Stomach (tissue), 9 donors: ENCODE data around the gene KLF16. TPM values are rescaled to one million over a fixed set of nuclear protein-coding genes. Genes with fewer than 3 reads are reported as not detected.
"Not testable (repeated sequence)": the region's sequence is repeated elsewhere in the genome, so short reads cannot be mapped to it uniquely, and the experiment has no call there.

Source experiments
- DNase-seq, 2 donors: peaks; one replicate each; pipeline versions ENCODE4 v3.0.0 to v3.0.0-alpha.2; 2013 to 2019
- H3K27ac ChIP-seq, 5 donors: fragments of 200-600 bp in 4 of 5; sonication (generic) in 4 of 5; one replicate each; pipeline ENCODE4 v1.5.1; 2013 to 2019; ENCODE audit warnings: mild to moderate bottlenecking in 1 of 5, moderate library complexity in 1 of 5
- H3K27me3 ChIP-seq, 3 donors: fragments of 200-600 bp; sonication (generic); one replicate each; pipeline ENCODE4 v1.5.1; 2017 to 2019; ENCODE audit warnings: mixed run types in 1 of 3
- H3K36me3 ChIP-seq, 4 donors: fragments of 200-600 bp; sonication (generic); 1 replicate in 3 of 4; 2 replicates in 1 of 4; pipeline ENCODE4 v1.5.1; 2016 to 2019
- H3K4me1 ChIP-seq, 4 donors: fragments of 200-600 bp; sonication (generic); one replicate each; pipeline ENCODE4 v1.5.1; 2016 to 2019
- H3K4me3 ChIP-seq, 4 donors: fragments of 200-600 bp; sonication (generic) in 3 of 4; one replicate each; pipeline ENCODE4 v1.5.1; 2016 to 2019; ENCODE audit warnings: mild to moderate bottlenecking in 1 of 4
- H3K9me3 ChIP-seq, 4 donors: fragments of 200-600 bp; sonication (generic); one replicate each; pipeline ENCODE4 v1.5.1; 2016 to 2019
- EP300 ChIP-seq: sonication (generic); formaldehyde crosslinking; IDR thresholded peaks from one replicate; pipeline ENCODE4 v1.6.1; 2017; ENCODE audit warnings: antibody characterized with exemption
- POLR2A ChIP-seq, 4 donors: fragments of 450-650 bp; IDR thresholded peaks; one replicate each; pipeline ENCODE4 v1.6.1; 2016; ENCODE audit warnings: antibody characterized with exemption in 4 of 4, control low read depth in 2 of 4, mild to moderate bottlenecking in 1 of 4, moderate library complexity in 1 of 4
- POLR2AphosphoS5 ChIP-seq, 3 donors: sonication (generic); formaldehyde crosslinking; IDR thresholded peaks; one replicate each; pipeline ENCODE4 v1.6.1; 2016; ENCODE audit warnings: antibody characterized with exemption in 3 of 3
- WGBS, 5 donors: extraction: QIAGEN DNeasy Blood & Tissue Kit in 3 of 5; methylation state at CpG; one replicate each; pipeline versions ENCODE4 v1.1.5 to v1.1.7; 2013 to 2018; 5-methylcytosine and 5-hydroxymethylcytosine counted together
- intact Hi-C: fragments of 100-400 bp; cut with DNase I; formaldehyde crosslinking; loops from one replicate; pipeline ENCODE4 v1.15.1; 2023; ENCODE audit warnings: low total_unique reads
- polyA plus RNA-seq, 3 donors: library from polyadenylated mRNA; stranded (reverse); fragments of 200-250 nt; gene quantifications; one replicate each; pipeline ENCODE4 v1.2.3, GENCODE V29; 2013
- total RNA-seq, 5 donors: library from RNA; depleted of rRNA; stranded (reverse); fragments of >200 nt; gene quantifications; one replicate each; pipeline versions ENCODE4 v1.1.0 to v1.2.3, GENCODE V29; 2014 to 2016
- TF ChIP-seq, protein P1 (sequence below), 7 experiments: fragments of 450-650 bp in 4 of 7; fragments of 200-600 bp in 3 of 7; sonication (generic) in 3 of 7; IDR thresholded peaks; one replicate each; pipeline ENCODE4 v1.5.1; 2016 to 2019; ENCODE audit warnings: antibody characterized with exemption in 7 of 7, control low read depth in 2 of 7, mild to moderate bottlenecking in 1 of 7
- donor health status: healthy with polysubstance abuse.
- donor health status: Bipolar disorder and iron deficiency.
- donor health status: healthy.

The KLF16 gene
- total and polyA plus RNA-seq, 8 donors, result 3.5 to 31.9 (median 7.6) TPM; not detected in 1

DNA sequence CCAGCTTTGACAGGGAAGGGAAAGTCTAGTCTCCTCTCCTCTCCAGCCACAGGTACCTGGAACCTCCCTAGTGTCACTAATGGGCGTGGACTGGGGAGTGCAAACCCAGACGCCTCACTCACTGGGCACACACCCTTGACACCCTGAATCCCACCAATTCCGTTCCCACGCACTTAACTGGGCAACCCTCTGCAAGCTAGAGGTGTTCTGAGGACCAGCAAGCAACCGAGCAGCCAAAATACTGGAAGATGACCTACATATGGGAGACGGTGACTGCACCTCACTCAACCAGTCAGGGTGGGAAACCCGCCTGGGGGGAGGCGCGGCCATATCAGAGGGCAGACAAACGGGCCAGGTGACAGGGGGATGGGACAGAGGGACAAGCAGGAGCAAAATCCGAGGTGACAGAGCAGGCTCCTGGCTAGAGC lies 20.9 kb upstream of the KLF16 start:
- intact Hi-C loops, result no loop called here
- Histone ChIP-seq H3K9me3 (no peaks in the 10 kb centered on the region), H3K4me3 (peak overlapping the region; percentile 73 to 96 (median 85)), H3K27ac (peak overlapping the region; percentile 84 to 91 (median 87)), H3K4me1 (peaks cover 38 to 55% (median 52%) of the 10 kb centered on the region in 4 donors), H3K36me3 (peaks cover 0 to 13% (median 12%) of the 10 kb centered on the region in 4 donors), H3K27me3 (no peaks in the 10 kb centered on the region)
- 1 to 3% (median 3%) methylated on average over 8 to 11 of the region's 11 CpGs for WGBS, 5 donors
- DNase-seq, result peak in 1 of 2 donors; percentile 53
- no peak for TF ChIP-seq EP300

DNA sequence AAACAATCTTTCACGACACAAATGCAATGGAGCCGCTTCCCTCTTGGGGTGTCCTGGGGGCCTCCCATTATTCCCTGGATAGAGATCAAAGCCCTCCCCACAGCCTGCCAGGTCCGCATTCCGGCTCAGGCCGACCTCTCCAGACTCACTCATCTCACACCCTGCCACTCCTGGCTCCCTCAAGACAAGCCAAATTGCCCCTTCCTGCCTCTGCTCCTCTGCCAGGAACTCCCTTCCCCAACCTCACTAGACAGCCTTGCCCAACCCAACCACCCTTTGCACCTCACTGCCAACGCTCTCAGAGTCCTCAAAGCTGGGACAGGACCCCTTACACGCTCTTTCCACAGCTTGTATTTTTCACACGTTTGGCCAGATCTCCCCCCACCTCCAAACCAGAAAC lies 20.4 kb upstream of the KLF16 start:
- 13 to 32% (median 24%) methylated on average over 8 of the region's 8 CpGs for WGBS, 5 donors
- intact Hi-C loops, result no loop called here
- TF ChIP-seq POLR2AphosphoS5 (IDR thresholded peaks at IDR 0.05) (no peak), POLR2A (IDR thresholded peaks at IDR 0.05) (no peak), EP300 (no peak)
- TF ChIP-seq, protein P1, sequence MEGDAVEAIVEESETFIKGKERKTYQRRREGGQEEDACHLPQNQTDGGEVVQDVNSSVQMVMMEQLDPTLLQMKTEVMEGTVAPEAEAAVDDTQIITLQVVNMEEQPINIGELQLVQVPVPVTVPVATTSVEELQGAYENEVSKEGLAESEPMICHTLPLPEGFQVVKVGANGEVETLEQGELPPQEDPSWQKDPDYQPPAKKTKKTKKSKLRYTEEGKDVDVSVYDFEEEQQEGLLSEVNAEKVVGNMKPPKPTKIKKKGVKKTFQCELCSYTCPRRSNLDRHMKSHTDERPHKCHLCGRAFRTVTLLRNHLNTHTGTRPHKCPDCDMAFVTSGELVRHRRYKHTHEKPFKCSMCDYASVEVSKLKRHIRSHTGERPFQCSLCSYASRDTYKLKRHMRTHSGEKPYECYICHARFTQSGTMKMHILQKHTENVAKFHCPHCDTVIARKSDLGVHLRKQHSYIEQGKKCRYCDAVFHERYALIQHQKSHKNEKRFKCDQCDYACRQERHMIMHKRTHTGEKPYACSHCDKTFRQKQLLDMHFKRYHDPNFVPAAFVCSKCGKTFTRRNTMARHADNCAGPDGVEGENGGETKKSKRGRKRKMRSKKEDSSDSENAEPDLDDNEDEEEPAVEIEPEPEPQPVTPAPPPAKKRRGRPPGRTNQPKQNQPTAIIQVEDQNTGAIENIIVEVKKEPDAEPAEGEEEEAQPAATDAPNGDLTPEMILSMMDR (IDR thresholded peaks at IDR 0.05), result no peak
- no peaks in the 10 kb centered on the region for H3K27me3 ChIP-seq
- DNase-seq, result no peak
- H3K4me3 ChIP-seq, result peak overlapping the region; percentile 73 to 96 (median 85)
- H3K9me3 ChIP-seq, result no peaks in the 10 kb centered on the region
- peaks cover 38 to 55% (median 52%) of the 10 kb centered on the region in 4 donors for H3K4me1 ChIP-seq
- peaks cover 0 to 18% (median 14%) of the 10 kb centered on the region in 4 donors for H3K36me3 ChIP-seq
- peak overlapping the region; percentile 48 to 91 (median 87) for H3K27ac ChIP-seq

DNA sequence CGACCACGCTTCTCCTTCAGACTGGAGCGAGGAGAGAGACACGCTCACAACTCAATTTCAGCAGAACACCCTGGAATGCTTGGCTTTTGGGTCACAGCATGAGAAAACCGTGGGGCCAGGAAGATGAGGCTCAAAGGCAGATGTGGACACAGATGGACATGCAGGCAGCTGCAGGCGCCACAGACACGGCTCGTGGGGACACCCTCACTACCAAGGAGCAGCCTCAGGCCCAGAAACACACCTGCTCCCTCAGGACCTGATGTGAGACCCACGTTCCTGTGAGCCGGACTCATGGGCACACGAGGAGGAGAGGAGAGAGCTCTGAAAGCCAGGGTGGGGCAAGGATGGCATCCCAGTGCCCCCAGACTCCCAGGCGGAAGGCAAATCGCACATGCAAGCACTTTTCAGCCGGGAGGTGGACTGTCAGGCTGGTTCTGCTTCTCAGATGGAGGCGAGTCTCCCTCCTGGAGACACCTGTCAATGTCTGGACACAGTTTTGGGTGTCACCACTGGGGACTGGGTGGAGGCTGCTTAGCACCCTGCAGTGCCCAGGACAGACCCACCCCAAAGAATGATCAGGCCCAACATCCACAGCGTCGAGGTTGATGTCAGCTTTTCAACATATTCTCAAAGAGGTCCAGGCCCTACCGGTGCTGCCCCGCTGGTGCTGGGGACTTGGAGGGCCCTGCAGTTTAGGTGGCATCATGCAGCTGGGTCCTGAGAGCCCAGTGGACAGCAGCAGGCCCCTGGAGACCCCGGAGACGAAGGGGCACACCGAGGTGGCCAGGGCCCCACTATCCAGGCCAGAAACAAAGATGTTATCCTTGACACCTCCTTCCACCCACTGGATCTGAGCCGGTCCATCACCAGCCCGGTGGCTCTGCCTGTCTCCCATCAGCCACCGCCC lies 19.7 kb upstream of the KLF16 start:
- peaks cover 38 to 55% (median 52%) of the 10 kb centered on the region in 4 donors for H3K4me1 ChIP-seq
- no peak for DNase-seq
- peak overlapping the region; percentile 48 to 91 (median 87) for H3K27ac ChIP-seq
- intact Hi-C loops, result no loop called here
- no peaks in the 10 kb centered on the region for H3K9me3 ChIP-seq
- H3K4me3 ChIP-seq, result peak overlapping the region; percentile 73 to 96 (median 85)
- peaks cover 0 to 23% (median 16%) of the 10 kb centered on the region in 4 donors for H3K36me3 ChIP-seq
- TF ChIP-seq EP300, result no peak
- WGBS, 5 donors, result 68 to 72% (median 69%) methylated on average over 19 to 25 of the region's 25 CpGs
- H3K27me3 ChIP-seq, result no peaks in the 10 kb centered on the region

DNA sequence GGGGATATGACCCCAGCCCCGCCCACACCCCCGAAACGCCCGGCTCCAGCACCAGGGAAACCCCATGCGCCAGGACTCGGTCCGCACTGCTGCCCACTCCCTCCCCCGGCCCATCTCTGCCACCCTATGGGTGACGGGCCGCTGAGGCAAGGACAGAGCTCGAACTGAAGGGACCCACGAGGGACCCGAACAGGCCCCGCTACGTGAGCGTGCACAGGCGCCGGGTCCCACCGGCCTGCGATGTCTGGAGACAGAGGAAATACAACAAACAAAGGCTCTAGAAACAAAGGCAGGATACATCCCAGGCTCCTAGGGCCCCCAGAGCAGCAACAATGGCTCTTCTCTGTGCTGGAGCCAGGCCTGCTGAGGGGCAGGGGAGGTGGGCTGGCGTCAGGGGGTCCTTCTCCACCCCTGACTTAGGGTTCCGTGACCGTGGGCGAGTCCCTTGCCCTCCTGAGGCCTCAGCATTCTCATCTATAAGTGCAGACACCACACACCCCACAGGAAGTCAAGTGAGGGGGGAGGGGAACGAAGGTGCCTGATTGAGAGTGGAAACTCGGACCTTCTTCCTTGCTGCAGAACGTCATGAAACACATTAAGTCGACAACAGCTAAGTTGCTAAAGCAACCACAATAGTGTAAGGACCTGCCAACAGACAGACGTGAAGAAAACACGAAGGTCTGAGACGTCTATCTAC lies 18.9 kb upstream of the KLF16 start:
- 63 to 73% (median 70%) methylated on average over 27 to 31 of the region's 31 CpGs for WGBS, 5 donors
- intact Hi-C loops, result no loop called here
- Histone ChIP-seq H3K27ac (peak overlapping the region; percentile 48 to 91 (median 87)), H3K4me1 (peaks cover 38 to 58% (median 52%) of the 10 kb centered on the region in 4 donors), H3K36me3 (peaks cover 0 to 23% (median 16%) of the 10 kb centered on the region in 4 donors), H3K4me3 (peak overlapping the region; percentile 5 to 96 (median 85)), H3K9me3 (no peaks in the 10 kb centered on the region), H3K27me3 (no peaks in the 10 kb centered on the region)
- no peak for TF ChIP-seq POLR2AphosphoS5 (IDR thresholded peaks at IDR 0.05)
- DNase-seq, result peak in 1 of 2 donors; percentile 74

- Histone ChIP-seq H3K36me3 (peaks cover 0 to 23% (median 16%) of the 10 kb centered on the region in 4 donors), H3K4me3 (peak overlapping the region; percentile 5 to 96 (median 48)), H3K27ac (peak overlapping the region; percentile 48 to 91 (median 87)), H3K4me1 (peaks cover 42 to 63% (median 56%) of the 10 kb centered on the region in 4 donors)
- H3K27me3 ChIP-seq, H3K9me3 ChIP-seq, DNase-seq, intact Hi-C loops: not testable (repeated sequence)
- 68 to 87% (median 72%) methylated on average over 2 to 44 of the region's 44 CpGs for WGBS, 5 donors
Measured at GRCh38 chr19:1881393-1882088, 18.2 kb upstream of the KLF16 start.
